Measurements from ENCODE around the gene TOMM22.

TOMM22 gene

DNA sequence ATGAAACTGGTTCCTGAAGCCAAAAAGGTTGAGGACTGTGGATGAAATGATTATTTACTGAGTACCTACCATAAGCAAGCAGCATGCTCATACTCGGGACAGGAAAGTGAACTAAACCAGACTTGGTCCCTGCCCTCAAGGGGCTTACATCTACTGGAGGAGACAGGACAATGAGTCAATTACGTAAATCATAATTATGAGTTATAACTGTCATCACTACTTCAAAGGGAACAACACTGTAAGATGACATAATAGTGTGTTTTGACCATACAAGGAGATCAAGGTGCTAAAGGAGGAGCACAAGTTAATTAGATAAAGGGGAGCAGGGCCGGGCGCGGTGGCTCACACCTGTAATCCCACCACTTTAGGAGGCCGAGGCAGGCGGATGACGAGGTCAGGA is 28.0 kb upstream of the TOMM22 start (continued):
- TF ChIP-seq, protein P1, sequence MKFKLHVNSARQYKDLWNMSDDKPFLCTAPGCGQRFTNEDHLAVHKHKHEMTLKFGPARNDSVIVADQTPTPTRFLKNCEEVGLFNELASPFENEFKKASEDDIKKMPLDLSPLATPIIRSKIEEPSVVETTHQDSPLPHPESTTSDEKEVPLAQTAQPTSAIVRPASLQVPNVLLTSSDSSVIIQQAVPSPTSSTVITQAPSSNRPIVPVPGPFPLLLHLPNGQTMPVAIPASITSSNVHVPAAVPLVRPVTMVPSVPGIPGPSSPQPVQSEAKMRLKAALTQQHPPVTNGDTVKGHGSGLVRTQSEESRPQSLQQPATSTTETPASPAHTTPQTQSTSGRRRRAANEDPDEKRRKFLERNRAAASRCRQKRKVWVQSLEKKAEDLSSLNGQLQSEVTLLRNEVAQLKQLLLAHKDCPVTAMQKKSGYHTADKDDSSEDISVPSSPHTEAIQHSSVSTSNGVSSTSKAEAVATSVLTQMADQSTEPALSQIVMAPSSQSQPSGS (tag by site-specific recombination; IDR thresholded peaks at IDR 0.05; ENCODE audit: low read depth) = peak; percentile 22; the same call in 1 of the 2 replicates
- TF ChIP-seq KLF16 (tag by site-specific recombination; IDR thresholded peaks at IDR 0.05) = no peak
- no peak for TF ChIP-seq OSR2 (tag by site-specific recombination; IDR thresholded peaks at IDR 0.05)
- TF ChIP-seq ZBTB20 (tag by site-specific recombination; IDR thresholded peaks at IDR 0.05) = no peak
- TF ChIP-seq ZNF677 (tag by site-specific recombination; IDR thresholded peaks at IDR 0.05) = no peak
- TF ChIP-seq, protein P2, sequence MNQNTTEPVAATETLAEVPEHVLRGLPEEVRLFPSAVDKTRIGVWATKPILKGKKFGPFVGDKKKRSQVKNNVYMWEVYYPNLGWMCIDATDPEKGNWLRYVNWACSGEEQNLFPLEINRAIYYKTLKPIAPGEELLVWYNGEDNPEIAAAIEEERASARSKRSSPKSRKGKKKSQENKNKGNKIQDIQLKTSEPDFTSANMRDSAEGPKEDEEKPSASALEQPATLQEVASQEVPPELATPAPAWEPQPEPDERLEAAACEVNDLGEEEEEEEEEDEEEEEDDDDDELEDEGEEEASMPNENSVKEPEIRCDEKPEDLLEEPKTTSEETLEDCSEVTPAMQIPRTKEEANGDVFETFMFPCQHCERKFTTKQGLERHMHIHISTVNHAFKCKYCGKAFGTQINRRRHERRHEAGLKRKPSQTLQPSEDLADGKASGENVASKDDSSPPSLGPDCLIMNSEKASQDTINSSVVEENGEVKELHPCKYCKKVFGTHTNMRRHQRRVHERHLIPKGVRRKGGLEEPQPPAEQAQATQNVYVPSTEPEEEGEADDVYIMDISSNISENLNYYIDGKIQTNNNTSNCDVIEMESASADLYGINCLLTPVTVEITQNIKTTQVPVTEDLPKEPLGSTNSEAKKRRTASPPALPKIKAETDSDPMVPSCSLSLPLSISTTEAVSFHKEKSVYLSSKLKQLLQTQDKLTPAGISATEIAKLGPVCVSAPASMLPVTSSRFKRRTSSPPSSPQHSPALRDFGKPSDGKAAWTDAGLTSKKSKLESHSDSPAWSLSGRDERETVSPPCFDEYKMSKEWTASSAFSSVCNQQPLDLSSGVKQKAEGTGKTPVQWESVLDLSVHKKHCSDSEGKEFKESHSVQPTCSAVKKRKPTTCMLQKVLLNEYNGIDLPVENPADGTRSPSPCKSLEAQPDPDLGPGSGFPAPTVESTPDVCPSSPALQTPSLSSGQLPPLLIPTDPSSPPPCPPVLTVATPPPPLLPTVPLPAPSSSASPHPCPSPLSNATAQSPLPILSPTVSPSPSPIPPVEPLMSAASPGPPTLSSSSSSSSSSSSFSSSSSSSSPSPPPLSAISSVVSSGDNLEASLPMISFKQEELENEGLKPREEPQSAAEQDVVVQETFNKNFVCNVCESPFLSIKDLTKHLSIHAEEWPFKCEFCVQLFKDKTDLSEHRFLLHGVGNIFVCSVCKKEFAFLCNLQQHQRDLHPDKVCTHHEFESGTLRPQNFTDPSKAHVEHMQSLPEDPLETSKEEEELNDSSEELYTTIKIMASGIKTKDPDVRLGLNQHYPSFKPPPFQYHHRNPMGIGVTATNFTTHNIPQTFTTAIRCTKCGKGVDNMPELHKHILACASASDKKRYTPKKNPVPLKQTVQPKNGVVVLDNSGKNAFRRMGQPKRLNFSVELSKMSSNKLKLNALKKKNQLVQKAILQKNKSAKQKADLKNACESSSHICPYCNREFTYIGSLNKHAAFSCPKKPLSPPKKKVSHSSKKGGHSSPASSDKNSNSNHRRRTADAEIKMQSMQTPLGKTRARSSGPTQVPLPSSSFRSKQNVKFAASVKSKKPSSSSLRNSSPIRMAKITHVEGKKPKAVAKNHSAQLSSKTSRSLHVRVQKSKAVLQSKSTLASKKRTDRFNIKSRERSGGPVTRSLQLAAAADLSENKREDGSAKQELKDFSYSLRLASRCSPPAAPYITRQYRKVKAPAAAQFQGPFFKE (tag by site-specific recombination; IDR thresholded peaks at IDR 0.05; ENCODE audit: borderline replicate concordance) = no peak
- no peak for TF ChIP-seq ZIC2 (tag by site-specific recombination; IDR thresholded peaks at IDR 0.05)

DNA sequence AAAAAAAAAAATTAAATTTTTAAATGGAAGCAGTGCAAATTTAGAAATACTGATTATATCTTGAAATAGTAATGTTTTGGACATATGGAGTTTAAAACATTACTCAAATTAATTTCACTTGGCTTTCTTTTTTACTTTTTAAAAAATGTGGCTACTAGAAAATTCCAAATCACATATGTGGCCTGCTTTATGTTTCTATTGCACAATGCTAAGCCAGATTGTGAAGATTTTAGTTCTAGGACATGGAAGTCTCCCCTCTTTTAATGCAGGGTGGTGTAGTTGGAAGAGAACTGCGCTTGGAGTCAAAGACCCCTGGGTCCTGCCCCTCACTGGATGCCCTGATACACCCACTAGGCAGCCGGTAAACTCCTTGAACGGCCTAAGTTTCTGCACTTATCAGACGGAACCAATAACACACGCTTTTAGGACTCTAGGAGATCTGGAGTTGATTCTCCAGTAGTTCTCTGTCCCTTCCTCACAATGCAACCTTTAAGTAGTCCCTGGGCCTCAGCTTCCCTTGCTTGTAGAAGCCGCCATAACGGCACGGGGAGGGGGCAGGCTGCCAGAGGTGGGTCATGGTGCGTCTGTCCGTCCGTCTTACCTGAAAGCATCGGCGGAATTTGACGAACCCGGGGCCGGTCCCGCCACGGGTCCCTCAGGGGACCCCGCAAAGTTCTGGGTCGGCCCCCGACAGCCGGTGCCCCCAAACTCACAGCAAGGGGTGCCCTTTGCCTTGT is 26.1 kb upstream of the TOMM22 start:
- Histone ChIP-seq H3K4me1 (ENCODE audit: control insufficient read depth, insufficient read depth, low read length) (peaks cover 6% of the 10 kb centered on the region; the same call in 1 of the 2 replicates), H3K27ac (ENCODE audit: extremely low read depth, low read depth, low read length) (peak overlapping the region; percentile 100), H3K36me3 (ENCODE audit: control insufficient read depth in 2 of 2, insufficient read depth in 1 of 2, low read length in 2 of 2) (peaks cover 3 to 6% of the 10 kb centered on the region in 2 experiments; a peak in 2 of 3 replicates), H3K9me3 (ENCODE audit: control insufficient read depth, insufficient read depth, low read depth, low read length) (no peaks in the 10 kb centered on the region), H3K4me3 (ENCODE audit: low read depth, low read length) (peak overlapping the region; percentile 87)
- ChIA-PET CTCF (no interaction called here), POLR2A (interaction anchor here (1.8 kb wide), 1 partner anchor 26 kb away, joined by 10 read pairs; the partner anchor contains the start of gene TOMM22)
- TF ChIP-seq ZNF335 (tag by site-specific recombination; conservative IDR thresholded peaks at IDR 0.05) = peak; percentile 96; the same call in 1 of the 2 replicates
- peak; percentile 65; the same call in 1 of the 2 replicates for TF ChIP-seq YY1 (tag by site-specific recombination; IDR thresholded peaks at IDR 0.05)
- no peak for TF ChIP-seq HOXC10 (CRISPR knock-in tag; IDR thresholded peaks at IDR 0.05)
- peak; percentile 48; the same call in 1 of the 2 replicates for TF ChIP-seq ZEB2 (tag by site-specific recombination; IDR thresholded peaks at IDR 0.05)
- TF ChIP-seq, protein P3, sequence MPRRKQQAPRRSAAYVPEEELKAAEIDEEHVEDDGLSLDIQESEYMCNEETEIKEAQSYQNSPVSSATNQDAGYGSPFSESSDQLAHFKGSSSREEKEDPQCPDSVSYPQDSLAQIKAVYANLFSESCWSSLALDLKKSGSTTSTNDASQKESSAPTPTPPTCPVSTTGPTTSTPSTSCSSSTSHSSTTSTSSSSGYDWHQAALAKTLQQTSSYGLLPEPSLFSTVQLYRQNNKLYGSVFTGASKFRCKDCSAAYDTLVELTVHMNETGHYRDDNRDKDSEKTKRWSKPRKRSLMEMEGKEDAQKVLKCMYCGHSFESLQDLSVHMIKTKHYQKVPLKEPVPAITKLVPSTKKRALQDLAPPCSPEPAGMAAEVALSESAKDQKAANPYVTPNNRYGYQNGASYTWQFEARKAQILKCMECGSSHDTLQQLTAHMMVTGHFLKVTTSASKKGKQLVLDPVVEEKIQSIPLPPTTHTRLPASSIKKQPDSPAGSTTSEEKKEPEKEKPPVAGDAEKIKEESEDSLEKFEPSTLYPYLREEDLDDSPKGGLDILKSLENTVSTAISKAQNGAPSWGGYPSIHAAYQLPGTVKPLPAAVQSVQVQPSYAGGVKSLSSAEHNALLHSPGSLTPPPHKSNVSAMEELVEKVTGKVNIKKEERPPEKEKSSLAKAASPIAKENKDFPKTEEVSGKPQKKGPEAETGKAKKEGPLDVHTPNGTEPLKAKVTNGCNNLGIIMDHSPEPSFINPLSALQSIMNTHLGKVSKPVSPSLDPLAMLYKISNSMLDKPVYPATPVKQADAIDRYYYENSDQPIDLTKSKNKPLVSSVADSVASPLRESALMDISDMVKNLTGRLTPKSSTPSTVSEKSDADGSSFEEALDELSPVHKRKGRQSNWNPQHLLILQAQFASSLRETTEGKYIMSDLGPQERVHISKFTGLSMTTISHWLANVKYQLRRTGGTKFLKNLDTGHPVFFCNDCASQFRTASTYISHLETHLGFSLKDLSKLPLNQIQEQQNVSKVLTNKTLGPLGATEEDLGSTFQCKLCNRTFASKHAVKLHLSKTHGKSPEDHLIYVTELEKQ (tag by site-specific recombination; IDR thresholded peaks at IDR 0.05; ENCODE audit: borderline replicate concordance) = no peak
- TF ChIP-seq BCL11B (tag by site-specific recombination; IDR thresholded peaks at IDR 0.05; ENCODE audit: low read depth) = 0 out of 2 replicates have a peak, but pooled peaks have one; percentile 48
- TF ChIP-seq KLF8 (tag by site-specific recombination; IDR thresholded peaks at IDR 0.05) = 0 out of 2 replicates have a peak, but pooled peaks have one; percentile 4
- TF ChIP-seq ZNF501 (tag by site-specific recombination; IDR thresholded peaks at IDR 0.05) = peak; percentile 42; the same call in 1 of the 2 replicates
- TF ChIP-seq ZBTB17 (tag by site-specific recombination; IDR thresholded peaks at IDR 0.05) = peak; percentile 36; the same call in 1 of the 2 replicates
- no peak for TF ChIP-seq ZNF623 (tag by site-specific recombination; IDR thresholded peaks at IDR 0.05)
- peak; percentile 15; the same call in 1 of the 2 replicates for TF ChIP-seq ZNF629 (tag by site-specific recombination; IDR thresholded peaks at IDR 0.05)
- TF ChIP-seq, protein P4, sequence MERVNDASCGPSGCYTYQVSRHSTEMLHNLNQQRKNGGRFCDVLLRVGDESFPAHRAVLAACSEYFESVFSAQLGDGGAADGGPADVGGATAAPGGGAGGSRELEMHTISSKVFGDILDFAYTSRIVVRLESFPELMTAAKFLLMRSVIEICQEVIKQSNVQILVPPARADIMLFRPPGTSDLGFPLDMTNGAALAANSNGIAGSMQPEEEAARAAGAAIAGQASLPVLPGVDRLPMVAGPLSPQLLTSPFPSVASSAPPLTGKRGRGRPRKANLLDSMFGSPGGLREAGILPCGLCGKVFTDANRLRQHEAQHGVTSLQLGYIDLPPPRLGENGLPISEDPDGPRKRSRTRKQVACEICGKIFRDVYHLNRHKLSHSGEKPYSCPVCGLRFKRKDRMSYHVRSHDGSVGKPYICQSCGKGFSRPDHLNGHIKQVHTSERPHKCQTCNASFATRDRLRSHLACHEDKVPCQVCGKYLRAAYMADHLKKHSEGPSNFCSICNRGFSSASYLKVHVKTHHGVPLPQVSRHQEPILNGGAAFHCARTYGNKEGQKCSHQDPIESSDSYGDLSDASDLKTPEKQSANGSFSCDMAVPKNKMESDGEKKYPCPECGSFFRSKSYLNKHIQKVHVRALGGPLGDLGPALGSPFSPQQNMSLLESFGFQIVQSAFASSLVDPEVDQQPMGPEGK (tag by site-specific recombination; IDR thresholded peaks at IDR 0.05) = peak; percentile 74
- peak; percentile 57; the same call in 1 of the 2 replicates for TF ChIP-seq YY2 (tag by site-specific recombination; IDR thresholded peaks at IDR 0.05)
- TF ChIP-seq SCRT2 (tag by site-specific recombination; IDR thresholded peaks at IDR 0.05) = no peak
- peak; percentile 30; the same call in 1 of the 2 replicates for TF ChIP-seq ZNF777 (tag by site-specific recombination; IDR thresholded peaks at IDR 0.05; ENCODE audit: borderline replicate concordance)
- peak; percentile 53; the same call in 1 of the 2 replicates for TF ChIP-seq ZBTB48 (tag by site-specific recombination; IDR thresholded peaks at IDR 0.05)

Data from HEK293 (cell line).